ENCODE measurements around the gene CHD5.

DNA sequence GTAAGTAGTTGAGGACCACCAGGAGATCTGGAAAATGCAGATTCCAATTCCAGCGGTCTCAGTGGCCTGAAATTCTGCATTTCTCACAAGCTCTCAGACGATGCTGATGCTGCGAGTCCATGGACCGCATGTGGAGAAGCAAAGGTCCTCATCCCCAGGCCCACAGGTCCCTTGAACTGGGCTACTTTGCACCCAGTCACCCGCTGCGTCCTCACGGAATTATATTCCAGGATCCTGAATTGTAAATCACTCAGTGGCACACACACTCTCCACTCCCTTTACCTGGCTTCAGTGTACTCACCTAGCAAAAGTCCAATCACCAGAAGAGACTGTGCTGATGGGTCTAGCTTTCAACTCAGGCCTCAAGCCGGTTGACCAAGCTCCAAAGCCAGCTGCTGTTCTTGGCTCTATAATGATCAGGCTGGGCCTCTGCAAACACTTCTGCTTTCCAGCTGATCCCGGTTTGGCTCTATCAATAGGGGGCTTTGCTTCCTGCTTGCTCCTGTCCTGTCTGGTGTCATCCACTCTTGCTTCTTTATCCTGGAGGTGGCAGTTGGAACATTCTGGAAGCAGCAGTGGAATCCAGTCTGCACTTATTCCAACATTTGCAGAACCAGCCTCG, 20.2 kb upstream of the CHD5 start:
- no peak for TF ChIP-seq POLR2A (IDR thresholded peaks at IDR 0.05)
- TF ChIP-seq, protein P1, sequence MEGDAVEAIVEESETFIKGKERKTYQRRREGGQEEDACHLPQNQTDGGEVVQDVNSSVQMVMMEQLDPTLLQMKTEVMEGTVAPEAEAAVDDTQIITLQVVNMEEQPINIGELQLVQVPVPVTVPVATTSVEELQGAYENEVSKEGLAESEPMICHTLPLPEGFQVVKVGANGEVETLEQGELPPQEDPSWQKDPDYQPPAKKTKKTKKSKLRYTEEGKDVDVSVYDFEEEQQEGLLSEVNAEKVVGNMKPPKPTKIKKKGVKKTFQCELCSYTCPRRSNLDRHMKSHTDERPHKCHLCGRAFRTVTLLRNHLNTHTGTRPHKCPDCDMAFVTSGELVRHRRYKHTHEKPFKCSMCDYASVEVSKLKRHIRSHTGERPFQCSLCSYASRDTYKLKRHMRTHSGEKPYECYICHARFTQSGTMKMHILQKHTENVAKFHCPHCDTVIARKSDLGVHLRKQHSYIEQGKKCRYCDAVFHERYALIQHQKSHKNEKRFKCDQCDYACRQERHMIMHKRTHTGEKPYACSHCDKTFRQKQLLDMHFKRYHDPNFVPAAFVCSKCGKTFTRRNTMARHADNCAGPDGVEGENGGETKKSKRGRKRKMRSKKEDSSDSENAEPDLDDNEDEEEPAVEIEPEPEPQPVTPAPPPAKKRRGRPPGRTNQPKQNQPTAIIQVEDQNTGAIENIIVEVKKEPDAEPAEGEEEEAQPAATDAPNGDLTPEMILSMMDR (IDR thresholded peaks at IDR 0.05) = no peak
